Choroid plexus epithelial cell (primary cell): Measurements from ENCODE around the gene PUS3.
"Not testable (repeated sequence)": the region's sequence is repeated elsewhere in the genome, so short reads cannot be mapped to it uniquely, and the experiment has no call there.

Experiments used
- DNase-seq: peaks from one replicate; pipeline ENCODE4 v3.0.0-alpha.2; 2010; ENCODE audit warnings: low read depth
- H3K4me3 ChIP-seq: 2 replicates; pipeline ENCODE4 v1.5.1; 2011; ENCODE audit warnings: low read depth, mild to moderate bottlenecking, control low read depth, low read length, moderate library complexity
- TF ChIP-seq, protein P1 (sequence below): conservative IDR thresholded peaks from 2 replicates; pipeline ENCODE4 v1.5.1; 2011; ENCODE audit warnings: low read depth, mild to moderate bottlenecking, control low read depth, inconsistent platforms, low read length, moderate library complexity

The PUS3 gene

DNA sequence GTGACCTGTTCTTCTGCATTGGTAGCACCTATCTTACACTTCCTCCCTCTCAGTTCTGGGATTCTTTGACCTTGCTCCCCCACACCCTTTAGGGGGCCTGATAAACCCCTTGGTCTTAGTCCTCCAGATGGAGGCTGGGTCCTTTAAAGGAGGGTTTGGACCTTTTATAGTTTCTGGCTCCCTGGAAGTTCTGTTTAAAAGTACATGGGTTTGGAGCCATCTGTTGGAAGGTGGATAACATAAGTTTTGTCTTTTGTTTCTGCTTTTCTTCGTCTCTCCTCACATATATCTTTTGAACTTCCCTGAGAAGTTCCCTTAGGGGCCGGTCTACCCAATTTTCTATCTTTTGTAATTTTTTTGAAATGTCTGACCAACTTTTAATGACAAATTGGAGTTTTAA, 33.5 kb downstream of the PUS3 start:
- no peak for DNase-seq
- H3K4me3 ChIP-seq: no peak overlapping the region
- TF ChIP-seq, protein P1, sequence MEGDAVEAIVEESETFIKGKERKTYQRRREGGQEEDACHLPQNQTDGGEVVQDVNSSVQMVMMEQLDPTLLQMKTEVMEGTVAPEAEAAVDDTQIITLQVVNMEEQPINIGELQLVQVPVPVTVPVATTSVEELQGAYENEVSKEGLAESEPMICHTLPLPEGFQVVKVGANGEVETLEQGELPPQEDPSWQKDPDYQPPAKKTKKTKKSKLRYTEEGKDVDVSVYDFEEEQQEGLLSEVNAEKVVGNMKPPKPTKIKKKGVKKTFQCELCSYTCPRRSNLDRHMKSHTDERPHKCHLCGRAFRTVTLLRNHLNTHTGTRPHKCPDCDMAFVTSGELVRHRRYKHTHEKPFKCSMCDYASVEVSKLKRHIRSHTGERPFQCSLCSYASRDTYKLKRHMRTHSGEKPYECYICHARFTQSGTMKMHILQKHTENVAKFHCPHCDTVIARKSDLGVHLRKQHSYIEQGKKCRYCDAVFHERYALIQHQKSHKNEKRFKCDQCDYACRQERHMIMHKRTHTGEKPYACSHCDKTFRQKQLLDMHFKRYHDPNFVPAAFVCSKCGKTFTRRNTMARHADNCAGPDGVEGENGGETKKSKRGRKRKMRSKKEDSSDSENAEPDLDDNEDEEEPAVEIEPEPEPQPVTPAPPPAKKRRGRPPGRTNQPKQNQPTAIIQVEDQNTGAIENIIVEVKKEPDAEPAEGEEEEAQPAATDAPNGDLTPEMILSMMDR: peak; percentile 6

DNA sequence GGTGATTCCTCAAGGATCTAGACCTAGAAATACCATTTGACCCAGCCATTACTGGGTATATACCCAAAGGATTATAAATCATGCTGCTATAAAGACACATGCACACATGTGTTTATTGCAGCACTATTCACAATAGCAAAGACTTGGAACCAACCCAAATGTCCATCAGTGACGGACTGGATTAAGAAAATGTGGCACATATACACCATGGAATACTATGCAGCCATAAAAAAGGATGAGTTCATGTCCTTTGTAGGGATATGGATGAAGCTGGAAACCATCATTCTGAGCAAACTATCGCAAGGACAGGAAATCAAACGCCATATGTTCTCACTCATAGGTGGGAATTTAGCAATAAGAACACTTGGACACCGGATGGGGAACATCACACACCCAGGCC, 37.7 kb downstream of the PUS3 start:
- DNase-seq: not testable (repeated sequence)

DNA sequence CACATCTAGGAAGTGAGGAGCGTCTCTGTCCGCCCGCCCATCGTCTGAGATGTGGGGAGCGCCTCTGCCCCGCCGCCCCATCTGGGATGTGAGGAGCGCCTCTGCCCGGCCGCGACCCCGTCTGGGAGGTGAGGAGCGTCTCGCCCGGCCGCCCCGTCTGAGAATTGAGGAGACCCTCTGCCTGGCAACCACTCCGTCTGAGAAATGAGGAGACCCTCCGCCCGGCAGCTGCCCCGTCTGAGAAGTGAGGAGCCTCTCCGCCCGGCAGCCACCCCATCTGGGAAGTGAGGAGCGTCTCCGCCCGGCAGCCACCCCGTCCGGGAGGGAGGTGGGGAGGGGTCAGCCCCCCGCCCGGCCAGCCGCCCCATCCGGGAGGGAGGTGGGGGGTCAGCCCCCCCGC, 40.2 kb downstream of the PUS3 start:
- DNase-seq, H3K4me3 ChIP-seq: not testable (repeated sequence)

More for the DNA sequence above, 37.7 kb downstream of the PUS3 start:
- not testable (repeated sequence) for H3K4me3 ChIP-seq

DNA sequence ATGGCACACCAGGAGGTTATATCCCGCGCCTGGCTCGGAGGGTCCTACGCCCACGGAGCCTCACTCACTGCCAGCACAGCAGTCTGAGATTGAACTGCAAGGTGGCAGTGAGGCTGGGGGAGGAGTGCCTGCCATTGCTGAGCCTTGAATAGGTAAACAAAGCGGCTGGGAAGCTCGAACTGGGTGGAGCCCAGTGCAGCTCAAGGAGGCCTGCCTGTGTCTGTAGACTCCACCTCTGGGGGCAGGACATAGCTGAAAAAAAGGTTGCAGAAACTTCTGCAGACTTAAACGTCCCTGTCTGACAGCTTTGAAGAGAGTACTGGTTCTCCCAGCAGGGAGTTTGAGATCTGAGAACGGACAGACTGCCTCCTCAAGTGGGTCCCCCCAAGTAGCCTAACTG, 45.3 kb downstream of the PUS3 start:
- not testable (repeated sequence) for DNase-seq, H3K4me3 ChIP-seq

DNA sequence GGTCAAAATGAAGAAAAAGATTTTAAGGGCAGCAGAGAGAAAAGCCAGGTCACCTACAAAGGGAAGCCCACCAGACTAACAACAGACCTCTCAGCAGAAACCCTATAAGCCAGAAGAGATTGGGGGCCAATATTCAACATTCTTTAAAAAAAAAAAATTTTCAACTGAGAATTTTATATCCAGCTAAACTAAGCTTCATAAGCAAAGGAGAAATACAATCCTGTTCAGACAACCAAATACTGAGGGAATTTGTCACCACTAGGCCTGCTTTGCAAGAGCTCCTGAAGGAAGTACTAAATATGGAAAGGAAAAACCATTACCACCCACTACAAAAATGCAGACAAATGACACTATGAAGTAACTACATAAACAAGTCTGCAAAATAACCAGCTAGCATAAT, 56.8 kb downstream of the PUS3 start:
- TF ChIP-seq, protein P1: no peak
- H3K4me3 ChIP-seq: no peak overlapping the region

More for the DNA sequence above, 56.8 kb downstream of the PUS3 start:
- no peak for DNase-seq
